Muscle layer of duodenum (tissue), 2 donors: ENCODE results near the gene NTN3.

Experiments
- H3K27ac ChIP-seq: one replicate; pipeline ENCODE4 v1.7.0; 2013; ENCODE audit warnings: mild to moderate bottlenecking, low read length
- H3K27me3 ChIP-seq: one replicate; pipeline ENCODE4 v1.7.0; 2013; ENCODE audit warnings: low read depth, mild to moderate bottlenecking, control low read depth, low read length
- H3K36me3 ChIP-seq, 2 donors: one replicate each; pipeline ENCODE4 v1.7.0; 2013; ENCODE audit warnings: low read length in 2 of 2, control low read depth in 1 of 2, mild to moderate bottlenecking in 1 of 2; ENCODE audit not compliant: insufficient read depth in 2 of 2, control insufficient read depth in 1 of 2
- H3K4me1 ChIP-seq, 2 donors: one replicate each; pipeline ENCODE4 v1.7.0; 2013; ENCODE audit warnings: low read length in 2 of 2, mild to moderate bottlenecking in 2 of 2, control low read depth in 1 of 2, moderate library complexity in 1 of 2; ENCODE audit not compliant: insufficient read depth in 2 of 2, control insufficient read depth in 1 of 2
- H3K4me3 ChIP-seq, 2 donors: one replicate each; pipeline ENCODE4 v1.7.0; 2013; ENCODE audit warnings: low read length in 2 of 2, low read depth in 1 of 2, mild to moderate bottlenecking in 1 of 2
- H3K9me3 ChIP-seq, 2 donors: one replicate each; pipeline ENCODE4 v1.7.0; 2013; ENCODE audit warnings: low read length in 2 of 2, control low read depth in 1 of 2, mild to moderate bottlenecking in 1 of 2; ENCODE audit not compliant: control insufficient read depth in 1 of 2
- donor health status: healthy.

Gene NTN3

GRCh38 chr16:2471016-2471652 lies at the start of gene NTN3:
TSS of gene NTN3 (plus strand) at chr16:2471297. CDS start at chr16:2471702, 405 bp downstream.
- no peaks in the 10 kb centered on the region for H3K36me3 ChIP-seq
- H3K27me3 ChIP-seq = peaks cover 28% of the 10 kb centered on the region
- no peak within 1 kb of the TSS for H3K27ac ChIP-seq
- H3K4me3 ChIP-seq = peak within 1 kb of the TSS in 1 of 2 donors; percentile 41
- peaks cover 3 to 53% of the 10 kb centered on the region in 2 donors for H3K4me1 ChIP-seq
- H3K9me3 ChIP-seq = no peaks in the 10 kb centered on the region

GRCh38 chr16:2422123-2422867 lies 48.8 kb upstream of the NTN3 start:
- Histone ChIP-seq H3K36me3 (no peaks in the 10 kb centered on the region), H3K4me1 (no peaks in the 10 kb centered on the region), H3K27me3 (no peaks in the 10 kb centered on the region), H3K27ac (no peak overlapping the region), H3K4me3 (no peak overlapping the region), H3K9me3 (no peaks in the 10 kb centered on the region)

GRCh38 chr16:2424061-2425007 lies 46.8 kb upstream of the NTN3 start:
- Histone ChIP-seq H3K9me3 (no peaks in the 10 kb centered on the region), H3K27me3 (no peaks in the 10 kb centered on the region), H3K27ac (no peak overlapping the region), H3K4me1 (no peaks in the 10 kb centered on the region), H3K4me3 (no peak overlapping the region), H3K36me3 (no peaks in the 10 kb centered on the region)

GRCh38 chr16:2425008-2425518 lies 46.0 kb upstream of the NTN3 start:
- H3K27ac ChIP-seq = no peak overlapping the region
- no peaks in the 10 kb centered on the region for H3K27me3 ChIP-seq
- H3K4me3 ChIP-seq = no peak overlapping the region
- H3K36me3 ChIP-seq = no peaks in the 10 kb centered on the region
- H3K4me1 ChIP-seq = peaks cover 1 to 4% of the 10 kb centered on the region in 2 donors
- H3K9me3 ChIP-seq = no peaks in the 10 kb centered on the region

- no peak overlapping the region for H3K27ac ChIP-seq
- H3K36me3 ChIP-seq = no peaks in the 10 kb centered on the region
- no peaks in the 10 kb centered on the region for H3K27me3 ChIP-seq
- H3K9me3 ChIP-seq = no peaks in the 10 kb centered on the region
- H3K4me1 ChIP-seq = peaks cover 4 to 10% of the 10 kb centered on the region in 2 donors
- H3K4me3 ChIP-seq = no peak overlapping the region
Observed at GRCh38 chr16:2425825-2426430, 45.2 kb upstream of the NTN3 start.

GRCh38 chr16:2426941-2427361 lies 44.1 kb upstream of the NTN3 start:
- Histone ChIP-seq H3K4me3 (no peak overlapping the region), H3K27ac (no peak overlapping the region), H3K27me3 (no peaks in the 10 kb centered on the region), H3K4me1 (peaks cover 4 to 10% of the 10 kb centered on the region in 2 donors), H3K36me3 (no peaks in the 10 kb centered on the region), H3K9me3 (no peaks in the 10 kb centered on the region)

GRCh38 chr16:2427526-2427925 lies 43.6 kb upstream of the NTN3 start:
- Histone ChIP-seq H3K9me3 (no peaks in the 10 kb centered on the region), H3K4me1 (peaks cover 4 to 10% of the 10 kb centered on the region in 2 donors), H3K27me3 (no peaks in the 10 kb centered on the region), H3K27ac (no peak overlapping the region), H3K36me3 (no peaks in the 10 kb centered on the region), H3K4me3 (no peak overlapping the region)

GRCh38 chr16:2428051-2428783 lies 42.9 kb upstream of the NTN3 start:
- Histone ChIP-seq H3K27ac (no peak overlapping the region), H3K27me3 (no peaks in the 10 kb centered on the region), H3K4me3 (peak overlapping the region; percentile 46 to 86), H3K9me3 (no peaks in the 10 kb centered on the region), H3K36me3 (no peaks in the 10 kb centered on the region), H3K4me1 (peaks cover 4 to 10% of the 10 kb centered on the region in 2 donors)

- no peaks in the 10 kb centered on the region for H3K27me3 ChIP-seq
- peak overlapping the region; percentile 46 to 86 for H3K4me3 ChIP-seq
- peaks cover 4 to 10% of the 10 kb centered on the region in 2 donors for H3K4me1 ChIP-seq
- no peaks in the 10 kb centered on the region for H3K9me3 ChIP-seq
- no peaks in the 10 kb centered on the region for H3K36me3 ChIP-seq
- H3K27ac ChIP-seq = no peak overlapping the region
Observed at GRCh38 chr16:2428784-2429033, 42.4 kb upstream of the NTN3 start.

GRCh38 chr16:2429034-2429770 lies 41.9 kb upstream of the NTN3 start, which contains the start of gene CCNF:
TSS of gene CCNF (plus strand) at chr16:2429447. CDS start at chr16:2429482, 35 bp downstream.
- Histone ChIP-seq H3K27me3 (no peaks in the 10 kb centered on the region), H3K4me1 (peaks cover 4 to 10% of the 10 kb centered on the region in 2 donors), H3K36me3 (no peaks in the 10 kb centered on the region), H3K4me3 (peak within 1 kb of the TSS; percentile 64 to 86), H3K27ac (no peak within 1 kb of the TSS), H3K9me3 (no peaks in the 10 kb centered on the region)
